Mesenteric fat pad (tissue), 1 donor: Measurements from ENCODE around the gene CFAP74. TPM values are rescaled to one million over a fixed set of nuclear protein-coding genes. Genes with fewer than 3 reads are reported as not detected.
"Not testable (repeated sequence)": the region's sequence is repeated elsewhere in the genome, so short reads cannot be mapped to it uniquely, and the experiment has no call there.

Source experiments
- DNase-seq: peaks from one replicate; pipeline ENCODE4 v3.0.0-alpha.2; 2020; ENCODE audit warnings: low spot score
- total RNA-seq: library from RNA; stranded (reverse); fragmentation: NEBNext Ultra II Directional; extraction: Animal tissue kit (Norgen Biotek cat#: 25700); gene quantifications from one replicate; pipeline ENCODE4 v1.2.1, GENCODE V29; 2021
- donor health status: DM: yes; HTN: yes; CAD: no.

Gene CFAP74
- total RNA-seq, 1 donor from 2014 or later: not detected

DNA sequence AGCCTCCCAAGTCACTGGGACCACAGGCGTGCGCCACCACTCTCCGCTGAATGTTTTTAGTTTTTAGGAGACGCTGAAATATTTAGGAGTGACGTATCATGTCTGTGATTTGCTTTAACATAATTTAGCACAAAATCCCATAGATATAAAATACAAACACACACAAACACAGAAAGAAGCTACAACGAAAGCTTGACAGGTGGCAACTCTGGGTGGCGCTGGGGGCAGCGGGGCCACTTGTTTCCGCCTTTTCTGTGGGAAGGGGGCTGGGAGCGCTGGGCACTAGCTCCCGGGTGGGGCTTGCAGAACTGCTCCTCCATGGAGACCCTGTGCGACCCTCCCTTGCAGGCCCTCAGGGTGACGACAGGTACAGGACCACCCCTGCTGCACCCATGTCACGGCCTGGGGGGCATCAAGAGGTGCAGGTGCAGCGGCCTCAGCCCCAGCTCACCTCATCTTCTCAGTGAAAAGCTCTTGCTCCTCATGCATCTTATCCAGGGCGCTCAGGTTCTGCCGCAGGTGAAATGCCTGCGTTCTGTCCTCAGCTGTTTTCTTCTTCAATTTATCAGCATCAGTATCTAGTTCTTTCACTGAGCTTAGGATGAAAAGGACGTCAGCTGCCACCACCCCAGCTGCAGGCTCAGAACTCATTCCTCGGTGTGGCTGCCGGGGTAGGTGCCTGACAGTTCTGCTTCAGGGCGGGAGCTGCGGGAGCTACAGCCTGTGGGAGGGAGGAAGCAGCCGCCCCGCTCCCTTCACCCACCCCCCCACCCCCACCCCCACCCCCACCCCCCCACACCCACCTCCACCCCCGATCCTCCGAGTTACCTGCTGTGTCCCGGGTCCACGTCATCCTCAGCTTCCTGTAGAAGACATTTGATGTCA is 15.3 kb downstream of the CFAP74 start:
- no peak for DNase-seq

DNA sequence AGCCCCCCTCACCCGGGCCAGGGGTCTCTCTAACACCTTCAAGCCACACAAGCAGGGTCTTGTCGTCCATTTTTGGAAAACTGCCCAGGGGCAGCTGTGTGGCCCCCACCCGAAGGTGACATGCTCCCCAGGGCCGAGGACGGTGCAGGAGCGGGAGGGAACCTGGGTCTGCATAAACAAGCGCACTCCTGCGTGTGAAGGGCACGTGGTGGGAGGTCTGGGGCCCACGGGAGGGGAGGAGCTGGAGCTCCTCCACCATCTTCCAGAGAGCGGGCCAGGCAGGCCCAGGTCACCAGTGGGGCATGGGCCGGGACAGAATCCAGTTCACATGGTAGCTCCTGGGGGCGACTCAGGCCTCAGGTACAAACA is 16.5 kb downstream of the CFAP74 start:
- DNase-seq: no peak

DNA sequence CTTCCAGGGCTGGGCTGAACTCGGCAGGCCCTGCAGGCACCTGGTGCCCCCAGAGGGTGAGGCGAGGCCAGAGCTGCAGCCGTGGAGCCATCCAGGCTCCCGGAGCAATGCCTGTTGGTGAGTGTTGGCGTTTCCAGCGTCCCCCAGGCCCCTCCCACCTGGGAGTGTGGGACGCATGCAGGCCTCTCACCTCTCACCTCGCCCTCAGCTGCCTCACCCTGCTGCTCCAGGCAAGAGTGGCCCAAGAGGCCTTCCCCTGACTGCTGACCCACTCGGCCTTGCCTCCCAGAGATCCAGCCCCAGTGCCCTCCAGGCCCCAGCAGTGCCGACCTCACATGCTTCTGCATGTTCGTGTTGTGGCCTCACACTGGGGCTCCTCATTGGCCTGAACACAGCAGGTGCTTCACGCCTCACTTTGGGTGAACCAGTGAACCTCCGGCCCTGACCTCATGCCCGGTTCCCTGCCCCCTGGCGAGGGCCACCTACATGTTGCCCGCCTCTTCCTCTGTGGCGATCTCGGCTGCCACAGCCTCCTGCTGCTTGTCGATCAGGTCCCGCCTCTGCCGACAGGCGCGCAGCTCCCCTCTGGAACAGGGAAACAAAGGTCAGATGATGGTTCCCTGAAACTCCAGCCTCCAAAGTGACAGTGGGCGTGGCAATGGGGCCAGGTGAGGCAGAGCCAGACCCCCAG is 17.0 kb downstream of the CFAP74 start:
- DNase-seq: no peak

DNA sequence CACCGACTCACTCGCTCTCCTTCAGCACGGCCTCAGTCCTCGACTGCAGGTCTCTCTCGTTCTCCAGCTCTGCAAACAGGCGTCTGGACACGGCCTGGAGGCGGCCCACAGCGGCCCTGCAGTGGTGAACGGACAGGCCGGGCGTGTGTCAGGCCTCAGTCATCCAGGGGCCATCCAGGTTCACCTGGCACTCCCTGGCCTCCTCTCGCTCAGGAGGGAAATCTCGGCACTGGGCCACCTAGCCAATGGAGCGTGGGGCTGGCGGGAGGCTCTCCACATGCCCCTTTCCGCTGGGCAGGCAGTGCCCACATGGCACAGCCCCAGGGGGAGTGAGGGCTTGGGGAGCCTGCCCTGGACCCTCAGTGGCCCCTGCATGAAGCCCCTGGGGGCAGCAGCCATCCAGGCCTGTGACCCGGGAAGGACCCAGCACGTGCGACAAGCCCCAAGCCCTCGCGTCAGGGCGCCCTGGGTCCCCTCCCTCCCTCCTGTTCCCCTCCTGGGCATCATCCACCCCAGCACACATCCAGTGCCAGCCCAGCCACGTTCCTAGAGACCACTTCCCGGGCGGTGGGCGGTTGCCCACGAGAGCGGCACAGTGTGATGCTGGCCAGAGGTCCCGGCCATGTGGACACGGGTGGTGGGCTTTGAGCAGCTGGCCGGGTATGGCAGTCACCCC is 18.1 kb downstream of the CFAP74 start:
- no peak for DNase-seq

DNA sequence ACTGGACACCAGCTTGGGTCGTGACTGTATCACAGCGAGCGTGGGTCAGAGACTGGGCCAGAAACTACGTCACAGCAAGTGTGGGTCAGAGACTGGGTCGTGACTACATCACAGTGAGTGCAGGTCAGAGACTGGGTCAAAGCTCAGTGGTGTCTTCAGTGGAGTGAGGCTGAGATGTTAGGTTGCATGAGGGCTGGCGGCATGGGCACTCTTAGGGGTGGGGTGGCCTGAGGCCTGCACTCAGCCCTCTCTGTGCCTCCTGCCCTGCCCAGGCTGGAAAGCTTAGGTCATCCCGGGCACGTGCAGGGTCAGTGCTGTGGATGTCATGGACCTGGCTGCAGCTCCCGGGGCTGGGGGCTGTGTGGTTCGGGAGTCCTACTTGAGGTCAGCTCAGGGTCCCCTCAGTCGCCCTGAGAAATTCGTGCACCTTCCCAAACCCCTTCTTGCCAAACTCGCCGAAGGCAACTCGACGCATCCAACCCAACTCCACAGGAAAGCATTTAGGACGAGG is 19.0 kb downstream of the CFAP74 start:
- DNase-seq: no peak

DNA sequence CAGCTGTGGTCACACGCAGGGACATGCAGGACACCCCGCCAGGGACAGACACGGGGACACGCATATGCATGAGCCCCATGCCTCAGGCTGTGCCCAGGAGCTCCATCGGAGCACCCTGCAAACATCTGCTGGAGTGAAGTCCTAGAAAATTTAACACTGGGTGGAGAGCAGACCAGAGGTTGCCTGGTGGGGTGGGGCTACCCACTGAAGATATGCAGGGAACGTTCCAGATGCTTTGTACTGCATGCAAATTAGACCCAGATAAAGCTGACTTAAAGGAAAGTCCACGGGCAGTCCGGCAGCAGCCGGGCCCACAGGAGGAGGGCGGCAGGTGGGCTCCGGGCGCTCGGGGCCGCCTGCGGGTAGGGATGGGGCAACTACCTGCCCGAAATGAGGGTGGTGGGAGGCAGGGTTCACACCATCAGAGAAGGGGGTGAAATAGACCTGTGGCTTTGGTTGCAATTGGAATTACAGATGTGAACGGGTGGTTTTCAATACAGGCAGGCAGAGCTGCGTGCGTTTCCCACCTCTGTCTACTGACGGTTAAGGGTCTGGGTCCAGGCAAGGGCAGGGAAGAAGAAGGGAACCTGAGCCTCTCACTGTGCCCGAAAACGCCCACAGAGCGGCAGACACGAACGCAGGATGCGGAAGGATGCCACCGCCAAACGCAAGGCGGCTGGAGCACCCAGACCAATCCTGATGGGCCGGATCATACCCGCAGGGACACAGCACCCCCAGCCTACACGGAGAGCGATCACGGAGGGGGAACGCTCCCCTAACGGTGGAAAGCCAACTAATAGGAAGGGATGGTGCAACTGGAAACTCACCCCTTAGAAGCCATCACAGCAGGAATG is 21.0 kb downstream of the CFAP74 start:
- no peak for DNase-seq

DNA sequence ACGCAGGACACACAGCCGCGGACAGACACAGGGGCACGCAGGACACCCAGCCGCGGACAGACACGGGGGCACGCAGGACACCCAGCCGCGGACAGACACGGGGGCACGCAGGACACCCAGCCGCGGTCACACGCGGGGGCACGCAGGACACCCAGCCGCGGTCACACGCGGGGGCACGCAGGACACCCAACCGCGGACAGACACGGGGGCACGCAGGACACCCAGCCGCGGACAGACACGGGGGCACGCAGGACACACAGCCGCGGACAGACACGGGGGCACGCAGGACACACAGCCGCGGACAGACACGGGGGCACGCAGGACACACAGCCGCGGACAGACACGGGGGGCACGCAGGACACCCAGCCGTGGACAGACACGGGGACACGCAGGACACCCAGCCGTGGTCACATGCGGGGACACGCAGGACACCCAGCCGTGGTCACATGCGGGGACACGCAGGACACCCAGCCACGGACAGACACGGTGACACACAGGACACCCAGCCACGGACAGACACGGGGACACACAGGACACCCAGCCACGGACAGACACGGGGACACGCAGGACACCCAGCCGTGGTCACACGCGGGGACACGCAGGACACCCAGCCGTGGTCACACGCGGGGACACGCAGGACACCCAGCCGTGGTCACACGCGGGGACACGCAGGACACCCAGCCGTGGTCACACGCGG is 21.8 kb downstream of the CFAP74 start:
- DNase-seq: not testable (repeated sequence)

DNA sequence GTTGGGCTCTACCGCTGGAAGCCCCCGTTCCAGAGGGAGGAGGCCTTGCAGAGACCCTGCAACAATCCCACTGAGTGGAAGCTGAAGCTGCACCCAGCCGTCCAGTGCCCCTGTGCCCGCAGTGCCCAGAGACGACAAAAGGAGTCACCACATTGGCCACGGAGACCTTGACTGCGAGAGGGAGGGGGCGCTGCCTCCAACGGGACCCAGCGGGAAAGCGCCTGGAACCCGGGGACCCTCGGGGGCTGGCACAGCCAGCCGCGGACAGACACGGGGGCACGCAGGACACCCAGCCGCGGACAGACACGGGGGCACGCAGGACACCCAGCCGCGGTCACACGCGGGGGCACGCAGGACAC is 22.5 kb downstream of the CFAP74 start:
- no peak for DNase-seq

DNA sequence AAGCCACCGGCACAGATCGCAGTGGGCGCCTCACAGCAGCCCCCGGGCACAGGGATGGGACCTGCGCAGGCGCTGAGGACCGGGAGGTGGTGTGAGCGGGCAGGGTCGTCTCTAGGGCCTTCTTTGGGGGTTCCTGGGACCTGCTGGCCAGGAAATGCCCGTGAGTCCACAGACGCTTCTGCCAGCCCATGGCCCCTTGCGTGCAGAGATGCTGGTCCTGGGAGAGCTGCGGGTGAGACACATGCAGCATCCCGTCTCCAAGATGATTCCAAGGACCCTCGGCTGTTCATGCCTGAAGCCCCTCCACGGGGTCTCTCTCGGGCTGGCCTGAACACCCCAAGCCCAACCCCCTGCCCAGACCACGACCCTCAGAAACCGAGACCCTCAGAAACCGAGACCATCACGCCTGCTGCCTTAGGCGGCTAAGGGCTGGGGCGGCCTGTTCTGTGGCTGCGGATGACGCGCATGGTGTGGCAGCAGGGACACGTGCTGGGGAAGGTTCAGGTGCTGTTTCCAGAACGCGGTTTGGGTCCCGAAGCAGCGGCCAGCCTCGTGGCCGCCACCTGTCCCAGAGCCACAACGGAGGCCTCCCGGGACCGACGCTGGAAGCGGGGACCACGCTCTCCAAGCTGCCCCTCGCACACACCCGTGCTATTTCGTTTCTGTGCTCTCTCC is 23.0 kb downstream of the CFAP74 start:
- DNase-seq: no peak

DNA sequence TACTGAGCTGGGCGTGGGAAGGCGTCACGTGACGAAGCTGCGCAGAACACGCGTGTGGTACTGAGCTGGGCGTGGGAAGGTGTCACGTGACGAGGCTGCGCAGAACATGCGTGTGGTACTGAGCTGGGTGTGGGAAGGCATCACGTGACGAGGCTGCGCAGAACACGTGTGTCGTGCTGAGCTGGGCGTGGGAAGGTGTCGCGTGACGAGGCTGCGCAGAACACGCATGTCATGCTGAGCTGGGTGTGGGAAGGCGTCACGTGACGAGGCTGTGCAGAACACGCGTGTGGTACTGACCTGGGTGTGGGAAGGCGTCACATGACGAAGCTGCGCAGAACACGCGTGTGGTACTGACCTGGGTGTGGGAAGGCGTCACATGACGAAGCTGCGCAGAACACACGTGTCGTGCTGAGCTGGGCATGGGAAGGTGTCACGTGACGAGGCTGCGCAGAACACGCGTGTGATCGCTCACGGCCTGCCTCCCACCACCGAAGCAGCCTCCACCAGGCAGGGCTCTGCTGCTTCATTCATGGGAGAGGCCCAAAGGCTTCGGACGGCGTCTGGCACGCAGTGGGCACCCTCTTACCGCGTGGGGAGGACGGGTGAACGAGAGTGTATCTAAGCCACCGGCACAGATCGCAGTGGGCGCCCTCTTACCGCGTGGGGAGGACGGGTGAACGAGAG is 24.0 kb downstream of the CFAP74 start:
- no peak for DNase-seq

DNA sequence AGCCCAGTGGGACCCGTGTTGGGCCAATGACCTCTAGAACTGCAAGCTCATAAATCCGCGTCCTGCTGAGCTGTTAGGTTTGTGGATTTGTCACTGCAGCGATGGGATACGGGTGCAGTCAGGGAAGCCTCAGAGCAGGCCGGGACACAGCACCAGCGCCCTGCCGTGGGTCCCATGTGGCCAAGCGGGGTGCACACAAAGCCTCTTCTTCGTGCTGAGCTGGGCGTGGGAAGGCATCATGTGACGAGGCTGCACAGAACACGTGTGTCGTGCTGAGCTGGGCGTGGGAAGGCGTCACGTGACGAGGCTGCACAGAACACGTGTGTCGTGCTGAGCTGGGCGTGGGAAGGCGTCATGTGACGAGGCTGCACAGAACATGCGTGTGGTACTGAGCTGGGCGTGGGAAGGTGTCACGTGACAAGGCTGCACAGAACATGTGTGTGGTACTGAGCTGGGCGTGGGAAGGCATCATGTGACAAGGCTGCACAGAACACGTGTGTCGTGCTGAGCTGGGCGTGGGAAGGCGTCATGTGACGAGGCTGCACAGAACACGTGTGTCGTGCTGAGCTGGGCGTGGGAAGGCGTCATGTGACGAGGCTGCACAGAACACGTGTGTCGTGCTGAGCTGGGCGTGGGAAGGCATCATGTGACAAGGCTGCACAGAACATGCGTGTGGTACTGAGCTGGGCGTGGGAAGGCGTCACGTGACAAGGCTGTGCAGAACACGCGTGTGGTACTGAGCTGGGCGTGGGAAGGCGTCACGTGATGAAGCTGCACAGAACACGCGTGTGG is 24.7 kb downstream of the CFAP74 start:
- DNase-seq: not testable (repeated sequence)

DNA sequence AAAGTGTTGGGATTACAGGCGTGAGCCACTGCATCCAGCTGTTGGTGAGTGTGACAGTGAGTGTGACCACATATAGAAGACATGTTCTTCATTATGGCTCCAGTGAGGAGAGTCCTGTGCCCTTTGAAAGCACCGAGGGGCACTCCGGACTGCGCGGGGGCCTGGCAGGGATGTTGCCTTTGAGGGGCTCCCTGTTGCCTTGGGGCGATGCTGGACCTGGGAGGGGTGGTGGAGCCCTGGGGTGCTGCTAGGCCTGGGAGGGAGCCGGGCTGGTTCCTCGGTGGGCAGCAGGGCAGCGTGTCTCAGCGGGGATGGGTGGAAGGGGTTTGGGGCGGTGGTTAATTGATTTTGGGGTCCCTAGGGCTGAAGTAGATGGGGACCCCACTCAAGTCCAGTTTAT is 25.5 kb downstream of the CFAP74 start:
- no peak for DNase-seq

DNA sequence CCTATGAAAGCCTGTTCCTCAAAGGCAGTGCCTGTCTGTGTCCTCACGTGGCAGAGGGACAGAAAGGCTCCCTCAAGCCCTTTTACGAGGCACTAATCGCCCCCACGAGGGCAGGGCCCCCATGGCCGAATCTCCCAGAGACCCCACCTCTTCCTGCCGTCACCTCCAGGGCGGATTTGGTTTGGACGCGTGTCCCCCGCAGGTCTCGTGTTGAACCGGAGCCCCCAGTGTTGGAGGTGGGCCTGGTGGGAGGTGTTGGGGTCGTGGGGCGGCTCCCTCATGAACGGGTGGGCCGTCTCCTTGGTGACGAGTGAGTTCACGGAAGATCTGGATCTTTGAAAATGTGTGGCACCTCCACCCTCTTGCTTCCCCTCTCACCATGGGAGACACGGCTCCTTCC is 27.6 kb downstream of the CFAP74 start:
- DNase-seq: no peak

DNA sequence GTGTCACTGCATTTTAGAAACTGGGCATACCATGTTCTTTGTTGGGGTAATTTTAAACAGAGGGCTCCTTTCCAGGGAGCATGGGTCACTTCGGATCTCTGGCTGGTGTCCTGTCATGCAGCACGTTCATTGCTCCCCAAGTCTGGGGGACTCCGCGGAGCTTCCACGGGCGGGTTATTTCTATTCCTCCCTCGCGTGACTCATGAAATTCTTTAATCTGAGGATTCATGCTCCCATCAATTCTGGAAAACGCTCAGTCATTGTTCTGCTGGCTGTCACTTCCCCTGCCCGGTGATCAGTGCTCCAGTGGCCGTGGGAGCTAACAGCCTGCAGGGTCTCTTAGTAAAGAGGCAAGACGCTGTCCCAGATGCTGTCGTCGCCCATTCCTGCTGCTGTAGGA is 28.1 kb downstream of the CFAP74 start:
- DNase-seq: no peak

DNA sequence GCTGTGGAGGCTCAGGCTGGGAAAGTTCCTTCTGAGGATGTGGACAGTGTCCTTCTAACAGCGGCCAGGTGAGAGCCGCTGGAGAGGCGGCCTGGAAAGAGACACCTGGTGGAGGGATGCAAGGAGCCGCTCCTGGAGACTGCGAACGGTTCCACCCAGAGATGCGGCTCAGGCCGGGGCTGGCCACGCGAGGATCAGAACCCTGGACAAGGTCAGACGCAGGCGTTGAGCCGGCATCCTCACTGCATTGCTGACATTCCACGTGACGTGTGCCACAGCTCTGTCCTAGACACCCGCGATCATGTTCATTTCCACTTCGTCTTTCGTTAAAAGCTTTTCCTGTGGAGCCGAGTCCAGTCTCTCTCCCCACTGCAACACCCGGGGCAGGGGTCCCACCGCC is 28.8 kb downstream of the CFAP74 start:
- DNase-seq: no peak

DNA sequence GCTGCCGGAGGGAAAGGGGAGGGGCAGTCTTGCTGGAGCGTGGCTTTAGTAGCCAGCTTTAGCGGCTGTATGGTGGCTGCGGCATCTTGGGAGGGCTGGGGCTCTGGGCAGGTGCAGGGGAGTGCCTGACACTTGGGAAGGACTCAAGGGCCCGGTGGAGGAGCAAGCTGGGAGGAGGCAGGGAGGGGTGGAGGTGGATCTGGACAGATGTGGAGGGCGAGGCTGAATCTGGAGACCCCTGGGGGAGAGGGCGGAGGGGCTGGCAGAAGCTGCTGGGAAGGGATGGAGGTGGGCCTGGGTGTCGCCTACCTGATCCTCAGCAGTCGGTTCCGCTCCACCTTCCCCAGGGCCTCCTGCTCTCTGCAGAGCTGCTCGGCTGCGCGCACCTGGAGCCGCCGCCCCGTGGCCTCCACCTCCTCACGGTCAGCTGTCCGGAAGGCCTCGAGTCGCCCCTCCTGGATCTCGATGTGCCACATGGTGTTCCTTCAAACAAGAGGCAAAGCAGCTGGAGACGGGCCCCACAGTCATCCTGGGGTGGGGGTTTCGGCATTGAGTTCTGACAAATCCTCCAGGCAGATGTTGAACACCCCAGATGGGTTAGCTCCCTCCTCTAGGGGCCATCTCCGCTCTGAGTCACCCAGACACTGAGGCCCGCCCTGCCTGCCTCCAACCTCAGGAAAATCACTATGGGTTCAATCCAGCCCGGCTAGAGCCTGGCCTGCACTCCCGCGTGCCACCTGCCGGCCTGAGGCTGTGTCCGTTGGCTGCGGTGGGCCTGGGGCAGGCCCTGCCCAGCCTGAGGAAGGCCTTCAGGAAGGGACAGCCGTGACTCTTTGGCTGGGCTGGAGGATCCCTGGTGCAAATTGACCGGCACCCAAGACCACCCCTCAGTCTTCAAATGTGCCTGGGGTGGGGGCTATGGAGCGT is 29.6 kb downstream of the CFAP74 start:
- DNase-seq: no peak

DNA sequence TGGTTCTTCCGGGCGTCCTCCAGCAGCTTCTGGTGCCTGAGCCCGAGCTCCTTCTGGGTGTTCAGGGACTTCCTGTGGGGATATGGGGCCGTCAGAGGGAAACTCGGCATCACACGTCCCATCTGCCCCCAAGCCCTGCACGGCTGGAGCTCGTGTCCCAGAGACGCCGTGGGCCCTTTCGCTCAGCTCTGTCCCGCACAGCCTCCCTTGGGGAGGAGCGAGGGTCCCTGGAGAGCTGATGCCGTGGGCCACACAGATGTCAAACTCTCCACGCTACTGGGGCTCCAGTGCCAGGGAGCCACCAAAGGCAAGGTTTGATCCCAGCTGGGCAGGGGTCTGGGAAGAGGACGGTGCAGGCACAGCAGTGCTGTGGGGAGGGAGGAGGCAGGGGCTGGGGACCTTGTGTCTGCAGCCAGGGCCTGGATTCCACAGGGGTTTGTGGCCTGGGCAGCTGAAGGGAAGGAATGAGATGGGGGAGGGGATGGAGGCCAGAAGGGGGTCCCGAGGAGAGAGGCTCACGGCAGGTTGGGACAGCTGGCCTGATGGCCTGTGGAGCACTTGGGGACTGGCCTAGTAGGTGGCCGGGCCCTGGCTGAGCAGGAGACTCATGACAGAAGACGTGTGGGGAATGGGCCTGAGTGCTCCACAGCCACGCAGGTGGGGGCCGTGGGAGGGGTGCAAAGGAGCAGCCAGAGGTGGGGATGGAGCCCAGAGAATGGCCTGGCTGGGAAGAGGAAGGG is 30.4 kb downstream of the CFAP74 start:
- no peak for DNase-seq
